H9 (cell line): ENCODE measurements around the gene RFFL. TPM values are rescaled to one million over a fixed set of nuclear protein-coding genes. Genes with fewer than 3 reads are reported as not detected.
"Not testable (repeated sequence)": the region's sequence is repeated elsewhere in the genome, so short reads cannot be mapped to it uniquely, and the experiment has no call there.

ENCODE experiments used
- DNase-seq: peaks from one replicate; pipeline ENCODE4 v3.0.0-alpha.2; 2017
- H2AFZ ChIP-seq: one replicate; pipeline ENCODE4 v1.6.1; 2013; ENCODE audit warnings: mild to moderate bottlenecking, low read length, control low read depth, moderate library complexity
- H2AK5ac ChIP-seq: 2 replicates; pipeline ENCODE4 v1.6.1; 2013; ENCODE audit warnings: low read length, control low read depth, mixed read lengths; ENCODE audit not compliant: insufficient read length
- H2BK120ac ChIP-seq: one replicate; pipeline ENCODE4 v1.6.1; 2013; ENCODE audit warnings: low read depth, mild to moderate bottlenecking, low read length, control low read depth, inconsistent platforms; ENCODE audit not compliant: poor library complexity, severe bottlenecking
- H2BK12ac ChIP-seq: 2 replicates; pipeline ENCODE4 v1.6.1; 2013; ENCODE audit warnings: low read length, control low read depth, mixed read lengths, low read depth; ENCODE audit not compliant: insufficient read length
- H2BK15ac ChIP-seq: 2 replicates; pipeline ENCODE4 v1.6.1; 2013; ENCODE audit warnings: low read depth, low read length, control low read depth
- H2BK20ac ChIP-seq: one replicate; pipeline ENCODE4 v1.6.1; 2013; ENCODE audit warnings: low read depth, mild to moderate bottlenecking, low read length, control low read depth, inconsistent platforms; ENCODE audit not compliant: poor library complexity, severe bottlenecking
- H2BK5ac ChIP-seq: 2 replicates; pipeline ENCODE4 v1.6.1; 2013; ENCODE audit warnings: low read length, control low read depth, mixed read lengths; ENCODE audit not compliant: insufficient read length
- H3K14ac ChIP-seq: 2 replicates; pipeline ENCODE4 v1.6.1; 2013; ENCODE audit warnings: low read length, control low read depth; ENCODE audit not compliant: insufficient read depth
- H3K18ac ChIP-seq: 2 replicates; pipeline ENCODE4 v1.6.1; 2013; ENCODE audit warnings: low read depth, mild to moderate bottlenecking, mixed read lengths, low read length, control low read depth; ENCODE audit not compliant: insufficient read length
- H3K23ac ChIP-seq: 2 replicates; pipeline ENCODE4 v1.6.1; 2013; ENCODE audit warnings: low read length, control low read depth, mixed read lengths, low read depth; ENCODE audit not compliant: insufficient read length
- H3K23me2 ChIP-seq: 2 replicates; pipeline ENCODE4 v1.6.1; 2013; ENCODE audit warnings: low read depth, mild to moderate bottlenecking, mixed read lengths, low read length, control low read depth; ENCODE audit not compliant: insufficient read length, poor library complexity, severe bottlenecking
- H3K27ac ChIP-seq: 2 replicates; pipeline ENCODE4 v1.5.1; 2013; ENCODE audit warnings: low read length, control low read depth, mixed read lengths, low read depth; ENCODE audit not compliant: insufficient read length
- H3K27me3 ChIP-seq: 2 replicates; pipeline ENCODE4 v1.6.1; 2013; ENCODE audit warnings: low read length, control low read depth, inconsistent platforms; ENCODE audit not compliant: insufficient read depth
- H3K4ac ChIP-seq: 2 replicates; pipeline ENCODE4 v1.6.1; 2013; ENCODE audit warnings: low read depth, mild to moderate bottlenecking, control low read depth, inconsistent platforms, low read length, moderate library complexity
- H3K4me1 ChIP-seq: 2 replicates; pipeline ENCODE4 v1.6.1; 2013; ENCODE audit warnings: low read length, control low read depth, inconsistent platforms; ENCODE audit not compliant: insufficient read depth
- H3K4me2 ChIP-seq: 2 replicates; pipeline ENCODE4 v1.6.1; 2013; ENCODE audit warnings: low read length, control low read depth, mixed read lengths; ENCODE audit not compliant: insufficient read length, insufficient read depth
- H3K56ac ChIP-seq: 2 replicates; pipeline ENCODE4 v1.6.1; 2013; ENCODE audit warnings: low read depth, mild to moderate bottlenecking, mixed read lengths, low read length, control low read depth; ENCODE audit not compliant: insufficient read length
- H3K79me1 ChIP-seq: 2 replicates; pipeline ENCODE4 v1.6.1; 2013; ENCODE audit warnings: low read depth, mild to moderate bottlenecking, moderate library complexity, low read length, control low read depth, inconsistent platforms; ENCODE audit not compliant: insufficient read depth, poor library complexity, severe bottlenecking
- H3K79me2 ChIP-seq: 2 replicates; pipeline ENCODE4 v1.6.1; 2013; ENCODE audit warnings: low read length, control low read depth, inconsistent platforms; ENCODE audit not compliant: insufficient read depth
- H3K9ac ChIP-seq: 2 replicates; pipeline ENCODE4 v1.6.1; 2013; ENCODE audit warnings: low read length, control low read depth, mixed read lengths; ENCODE audit not compliant: insufficient read length; ENCODE audit errors: extremely low read depth
- H3K9me3 ChIP-seq: one replicate; pipeline ENCODE4 v1.6.1; 2013; ENCODE audit warnings: low read depth, low read length, inconsistent platforms; ENCODE audit not compliant: control insufficient read depth
- H3T11ph ChIP-seq: one replicate; pipeline ENCODE4 v1.6.1; 2013; ENCODE audit warnings: mild to moderate bottlenecking, low read length, control low read depth, inconsistent platforms
- H4K20me1 ChIP-seq: one replicate; pipeline ENCODE4 v1.6.1; 2013; ENCODE audit not compliant: control insufficient read depth, insufficient read length, insufficient read depth
- H4K5ac ChIP-seq: 2 replicates; pipeline ENCODE4 v1.6.1; 2013; ENCODE audit warnings: low read depth, mild to moderate bottlenecking, mixed read lengths, low read length, control low read depth; ENCODE audit not compliant: insufficient read length
- H4K8ac ChIP-seq: replicated peaks from 2 replicates; pipeline ENCODE4 v1.6.1; 2013; ENCODE audit warnings: low read length, control low read depth, mixed read lengths, low read depth; ENCODE audit not compliant: insufficient read length
- H4K91ac ChIP-seq: 2 replicates; pipeline ENCODE4 v1.6.1; 2013; ENCODE audit warnings: low read depth, mild to moderate bottlenecking, moderate library complexity, mixed read lengths, low read length, control low read depth; ENCODE audit not compliant: insufficient read length
- H3K27ac Mint-ChIP-seq, 3 experiments: 2 replicates in 2 of 3; 3 replicates in 1 of 3; pipeline ENCODE4 v1.8.0; 2020 to 2021; ENCODE audit warnings: mixed read lengths in 3 of 3, mild to moderate bottlenecking in 1 of 3, moderate library complexity in 1 of 3
- H3K27me3 Mint-ChIP-seq: 2 replicates; pipeline ENCODE4 v1.8.0; 2021; ENCODE audit warnings: low read depth, mild to moderate bottlenecking, moderate library complexity, mixed read lengths
- H3K36me3 Mint-ChIP-seq, 3 experiments: 2 replicates in 2 of 3; 3 replicates in 1 of 3; pipeline ENCODE4 v1.8.0; 2020 to 2021; ENCODE audit warnings: low read depth in 3 of 3, mixed read lengths in 3 of 3; ENCODE audit not compliant: insufficient read depth in 1 of 3
- H3K4me1 Mint-ChIP-seq, 2 experiments: 2 replicates each; pipeline ENCODE4 v1.8.0; 2020; ENCODE audit warnings: mixed read lengths in 2 of 2
- H3K4me3 Mint-ChIP-seq, 2 experiments: 2 replicates in 1 of 2; 3 replicates in 1 of 2; pipeline ENCODE4 v1.8.0; 2020 to 2021; ENCODE audit warnings: mild to moderate bottlenecking in 2 of 2, mixed read lengths in 2 of 2, moderate library complexity in 1 of 2
- H3K9me3 Mint-ChIP-seq, 2 experiments: 2 replicates in 1 of 2; 3 replicates in 1 of 2; pipeline ENCODE4 v1.8.0; 2020; ENCODE audit warnings: mild to moderate bottlenecking in 2 of 2, mixed read lengths in 2 of 2, moderate library complexity in 1 of 2
- CTCF ChIP-seq: fragments of 200-600 bp; sonication (generic); conservative IDR thresholded peaks from 3 replicates; pipeline ENCODE4 v1.8.0; 2021; ENCODE audit warnings: antibody characterized with exemption, mild to moderate bottlenecking
- whole genome bisulfite sequencing: extraction: QIAGEN DNeasy Blood & Tissue Kit; methylation state at CpG from one replicate; pipeline ENCODE4 v1.1.7; 2013; ENCODE audit warnings: missing lambda C conversion rate, low lambda C conversion rate, mixed read lengths; ENCODE audit not compliant: insufficient read length; ENCODE audit errors: extremely low coverage; 5-methylcytosine and 5-hydroxymethylcytosine counted together
- total RNA-seq: library from RNA; stranded (reverse); gene quantifications from 2 replicates; pipeline ENCODE4 v1.2.1, GENCODE V29; 2021

The RFFL gene
- total RNA-seq, 1 experiment from 2014 or later = 21.1 TPM

GRCh38 chr17:35001549-35001948, 62.0 kb downstream of the RFFL start:
- peaks cover 27 to 99% (median 91%) of the 10 kb centered on the region in 3 experiments for H3K36me3 Mint-ChIP-seq
- H3K27me3 Mint-ChIP-seq = no peaks in the 10 kb centered on the region
- Histone ChIP-seq H3T11ph (no peak overlapping the region), H3K23me2 (no peaks in the 10 kb centered on the region), H3K23ac (no peak overlapping the region), H4K5ac (no peak overlapping the region), H4K8ac (no peak overlapping the region), H3K79me1 (no peaks in the 10 kb centered on the region), H2BK20ac (no peak overlapping the region), H3K56ac (no peak overlapping the region), H3K4me2 (no peak overlapping the region), H3K14ac (no peak overlapping the region), H3K27ac (no peak overlapping the region), H3K18ac (no peak overlapping the region), H2BK120ac (no peak overlapping the region), H3K27me3 (no peaks in the 10 kb centered on the region), H3K9me3 (no peaks in the 10 kb centered on the region), H3K79me2 (no peaks in the 10 kb centered on the region), H4K20me1 (no peaks in the 10 kb centered on the region), H3K4me1 (no peaks in the 10 kb centered on the region), H3K4ac (no peak overlapping the region), H3K9ac (no peak overlapping the region), H2AFZ (no peak overlapping the region), H2BK12ac (no peak overlapping the region), H2AK5ac (no peak overlapping the region), H2BK5ac (no peak overlapping the region), H4K91ac (no peak overlapping the region), H2BK15ac (no peak overlapping the region)
- no peak for DNase-seq
- H3K9me3 Mint-ChIP-seq = no peaks in the 10 kb centered on the region
- no peak overlapping the region for H3K4me3 Mint-ChIP-seq
- no peaks in the 10 kb centered on the region for H3K4me1 Mint-ChIP-seq
- H3K27ac Mint-ChIP-seq = peak overlapping the region in 1 of 3 experiments; percentile 31; a peak in 2 of 7 replicates
- TF ChIP-seq CTCF = no peak
- WGBS = no CpG with 5 or more reads among the region's 2 CpGs

GRCh38 chr17:35000965-35001364, 62.5 kb downstream of the RFFL start:
- not testable (repeated sequence) for H2BK120ac ChIP-seq, H3K27me3 ChIP-seq, H3K23ac ChIP-seq, H2BK15ac ChIP-seq, H4K91ac ChIP-seq, H4K5ac ChIP-seq, H3K4ac ChIP-seq, H3K9ac ChIP-seq, H3K4me2 ChIP-seq, H2BK20ac ChIP-seq, H3K56ac ChIP-seq, H3K27ac ChIP-seq, H3K4me1 Mint-ChIP-seq, H3K18ac ChIP-seq, H2AFZ ChIP-seq, H3K27me3 Mint-ChIP-seq, H3K79me2 ChIP-seq, H2AK5ac ChIP-seq, H2BK12ac ChIP-seq, H3K14ac ChIP-seq, H3K4me1 ChIP-seq, H3K4me3 Mint-ChIP-seq, H4K8ac ChIP-seq, H3K27ac Mint-ChIP-seq, H3K9me3 ChIP-seq, H4K20me1 ChIP-seq, H3T11ph ChIP-seq, H3K9me3 Mint-ChIP-seq, H3K23me2 ChIP-seq, DNase-seq, H2BK5ac ChIP-seq, H3K79me1 ChIP-seq
- no CpG with 5 or more reads among the region's 14 CpGs for WGBS
- H3K36me3 Mint-ChIP-seq = peaks cover 33 to 99% (median 95%) of the 10 kb centered on the region in 3 experiments
